Germinal center (tissue), 1 donor: ENCODE data around the gene MAMDC2.

Experiments used
- DNase-seq: peaks from one replicate; pipeline ENCODE4 v3.0.0; 2012; ENCODE audit warnings: mixed read lengths, low spot score

The MAMDC2 gene

DNA sequence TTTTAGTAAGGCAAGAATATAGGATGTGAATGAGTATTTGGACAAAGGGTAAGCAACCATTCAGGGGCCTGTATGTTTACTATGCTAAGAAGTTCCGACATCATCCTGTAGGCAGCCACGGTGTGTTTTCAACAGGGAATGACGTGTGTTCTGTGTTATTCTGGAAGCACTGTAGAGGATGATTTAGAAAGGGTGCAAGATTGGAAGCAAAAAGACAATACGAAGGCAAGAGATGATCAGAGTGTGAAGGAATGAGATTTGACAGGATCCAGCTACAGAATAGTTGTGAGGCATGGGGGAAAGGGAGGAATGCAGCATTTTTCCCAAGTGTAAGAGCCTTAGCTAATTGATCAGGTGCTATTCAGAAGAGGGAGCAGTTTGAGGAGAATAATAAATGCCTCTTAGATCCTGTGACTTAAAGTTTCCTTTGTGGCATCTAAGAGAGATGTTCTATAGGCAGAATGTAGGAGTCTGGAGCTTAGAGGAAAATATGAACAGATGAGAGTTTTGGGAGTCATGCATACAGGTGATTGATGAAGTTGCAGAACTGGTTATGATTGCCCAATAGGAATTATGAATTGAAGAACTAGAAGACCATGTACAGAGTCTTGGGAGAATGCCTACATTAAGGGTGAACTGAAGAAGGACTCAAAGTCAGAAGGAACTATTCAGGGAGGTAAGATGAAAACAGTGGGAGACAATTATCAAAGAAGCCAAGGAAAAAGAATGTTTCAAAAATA is 217.7 kb downstream of the MAMDC2 start:
- no peak for DNase-seq

DNA sequence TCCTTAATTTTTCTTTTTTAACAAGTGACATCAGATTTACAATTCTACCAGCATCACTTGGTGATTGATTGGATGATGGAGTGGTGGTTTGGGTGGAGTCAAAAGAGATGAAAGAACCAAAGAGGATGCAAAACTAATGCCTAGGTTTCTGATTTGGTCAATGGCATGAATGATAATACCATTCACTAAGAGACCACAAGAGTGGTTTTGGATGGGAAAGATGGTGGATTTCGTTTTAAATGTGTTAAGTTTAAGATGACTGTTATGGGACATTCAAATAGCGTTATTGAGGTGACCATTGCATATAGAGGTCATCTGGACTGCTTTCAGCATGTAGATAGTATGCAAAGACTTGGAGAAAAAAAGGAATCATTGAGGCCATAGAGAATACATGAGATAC is 218.7 kb downstream of the MAMDC2 start:
- no peak for DNase-seq

DNA sequence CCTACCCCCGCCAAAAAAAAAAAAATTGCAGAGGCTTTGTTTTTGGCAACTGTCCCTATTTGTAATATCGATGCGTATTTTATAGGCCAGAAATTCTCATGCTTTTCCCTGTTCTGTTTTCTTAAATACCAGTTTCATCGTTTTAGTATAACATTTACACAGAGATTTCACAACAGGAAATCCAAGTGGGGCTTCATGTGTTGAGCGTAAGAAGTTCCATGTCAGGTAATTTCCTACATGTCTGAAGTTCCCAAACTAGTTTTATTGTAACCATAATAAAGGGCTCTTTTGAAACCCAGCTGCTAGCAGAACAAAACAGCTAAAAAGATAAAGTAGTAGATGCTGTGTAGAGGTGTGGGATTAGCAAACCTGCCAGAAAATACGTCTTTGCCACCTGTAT is 219.3 kb downstream of the MAMDC2 start:
- no peak for DNase-seq

DNA sequence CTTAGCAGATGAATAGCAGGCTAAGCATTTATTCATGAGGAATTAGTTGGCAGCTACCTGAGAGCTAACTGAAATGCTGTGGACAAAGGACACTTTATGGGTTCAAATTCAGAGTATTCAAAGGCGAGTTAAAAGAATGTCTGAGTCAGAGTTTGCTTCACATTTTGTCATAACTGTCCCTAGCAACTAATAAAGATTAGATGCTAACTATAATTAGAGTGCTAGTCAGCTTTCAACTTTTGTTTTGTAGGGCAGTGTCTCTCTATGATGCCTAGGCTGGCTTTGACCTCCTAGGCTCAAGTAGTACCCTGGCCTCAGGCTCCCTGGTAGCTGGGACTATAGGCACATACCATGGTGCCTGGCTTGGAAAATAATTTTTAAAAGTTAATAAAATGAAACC is 219.8 kb downstream of the MAMDC2 start:
- DNase-seq: no peak
